GM21423 (cell line): ENCODE measurements around the gene CCDC170.
"Not testable (repeated sequence)": the region's sequence is repeated elsewhere in the genome, so short reads cannot be mapped to it uniquely, and the experiment has no call there.

Experiments used
- ATAC-seq: cut with Tn5 transposase; IDR thresholded peaks from one replicate; pipeline ENCODE4 v1.9.1; 2021; ENCODE audit warnings: mild to moderate bottlenecking, moderate library complexity; ENCODE audit not compliant: unreplicated experiment

Gene CCDC170

DNA sequence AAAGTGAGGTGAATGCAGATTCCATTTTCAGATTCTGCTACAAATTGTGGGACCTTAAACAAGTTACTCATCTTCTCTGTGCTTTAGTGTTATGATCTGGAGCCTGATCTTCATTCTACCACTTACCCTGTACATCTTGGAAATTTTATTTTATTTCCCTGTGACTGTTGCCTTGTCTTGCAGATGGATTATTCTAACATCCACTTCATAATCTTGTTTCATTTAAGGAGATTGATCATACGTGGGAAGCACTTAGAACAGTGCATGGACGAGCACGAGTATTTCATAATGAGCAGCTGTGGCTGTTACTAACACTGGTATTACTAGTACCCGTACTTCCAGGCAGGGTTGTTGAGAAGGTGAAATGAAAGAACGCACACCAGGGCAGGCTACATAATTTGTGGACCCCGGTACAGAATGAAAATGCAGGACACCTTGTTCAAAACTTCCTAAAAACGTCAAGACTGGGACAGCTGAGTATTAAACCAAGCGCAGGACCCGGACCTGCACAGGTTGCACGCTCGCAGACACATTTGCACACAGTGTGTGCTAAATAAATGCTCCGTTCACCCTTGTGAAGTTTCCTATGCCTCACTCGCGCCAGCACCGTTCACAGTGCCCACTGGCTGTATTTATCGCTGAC, 535 bp upstream of the CCDC170 start:
- ATAC-seq: no peak

DNA sequence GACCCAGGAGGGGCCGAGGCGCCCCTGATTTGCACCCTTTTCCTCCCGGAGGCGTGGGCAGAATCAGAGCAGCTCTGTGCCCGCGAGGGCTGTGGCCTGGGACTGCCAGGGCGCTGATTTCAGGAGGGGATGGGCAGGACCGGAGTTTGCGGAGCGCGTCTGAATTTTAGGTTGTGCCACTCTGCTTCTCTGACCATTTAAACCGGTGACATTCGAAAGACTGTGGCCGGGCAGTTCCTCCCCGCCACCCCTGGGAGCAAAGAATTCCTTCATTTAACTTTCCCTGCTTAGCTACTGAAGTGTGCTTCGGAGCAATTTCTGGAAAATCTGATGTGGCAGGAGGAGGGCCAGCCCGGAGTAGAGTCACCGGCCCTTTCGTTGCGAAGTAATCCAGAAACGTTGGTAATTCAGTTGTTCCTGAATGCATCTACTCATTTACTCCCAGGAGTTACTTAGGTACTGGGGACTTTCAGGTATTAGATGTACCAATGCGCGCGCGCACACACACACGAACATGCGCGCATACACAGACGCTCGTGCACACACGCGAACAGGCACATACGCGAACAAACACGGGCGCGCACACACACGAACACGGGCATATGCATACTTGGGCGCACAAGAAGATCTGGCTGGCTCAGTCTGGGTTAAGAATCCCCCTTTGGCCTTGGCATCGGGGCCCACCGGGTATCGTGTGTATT, 568 bp downstream of the CCDC170 start:
- ATAC-seq: no peak

DNA sequence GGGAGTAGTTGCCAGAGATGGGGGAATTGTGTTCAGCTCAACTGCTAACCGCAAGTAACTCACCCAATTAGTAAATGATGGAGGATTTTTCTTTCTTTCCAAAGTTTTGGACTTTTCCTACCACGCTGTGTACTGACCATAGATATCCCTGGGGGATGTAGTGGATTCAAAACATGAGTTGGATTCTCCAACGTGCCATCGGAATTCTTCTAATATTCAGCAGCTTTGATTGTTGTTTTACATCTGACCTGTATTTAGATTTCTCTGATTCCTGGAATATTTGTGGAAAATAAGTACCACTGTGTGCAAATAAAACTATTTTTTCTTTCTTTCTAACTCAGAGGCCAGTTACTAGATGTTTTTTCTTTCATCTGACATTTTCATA, 1.1 kb downstream of the CCDC170 start:
- ATAC-seq: no peak

DNA sequence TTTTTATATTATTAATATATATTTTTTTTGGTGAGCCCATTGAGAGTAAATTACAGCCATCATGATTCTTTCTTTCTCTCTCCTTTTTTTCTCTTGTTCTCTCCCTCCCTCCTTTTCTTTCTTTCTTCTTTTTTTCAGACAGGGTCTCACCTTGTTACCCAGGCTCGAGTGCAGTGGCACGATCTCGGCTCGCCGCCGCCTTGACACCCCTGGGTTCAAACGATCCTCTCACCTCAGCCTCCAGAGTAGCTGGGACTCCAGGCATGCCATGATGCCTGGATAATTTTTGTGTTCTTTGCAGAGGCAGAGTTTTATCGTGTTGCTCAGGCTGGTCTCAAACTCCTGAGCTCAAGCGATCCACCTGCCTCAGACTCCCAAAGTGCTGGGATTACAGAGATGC, 1.6 kb downstream of the CCDC170 start:
- ATAC-seq: no peak

DNA sequence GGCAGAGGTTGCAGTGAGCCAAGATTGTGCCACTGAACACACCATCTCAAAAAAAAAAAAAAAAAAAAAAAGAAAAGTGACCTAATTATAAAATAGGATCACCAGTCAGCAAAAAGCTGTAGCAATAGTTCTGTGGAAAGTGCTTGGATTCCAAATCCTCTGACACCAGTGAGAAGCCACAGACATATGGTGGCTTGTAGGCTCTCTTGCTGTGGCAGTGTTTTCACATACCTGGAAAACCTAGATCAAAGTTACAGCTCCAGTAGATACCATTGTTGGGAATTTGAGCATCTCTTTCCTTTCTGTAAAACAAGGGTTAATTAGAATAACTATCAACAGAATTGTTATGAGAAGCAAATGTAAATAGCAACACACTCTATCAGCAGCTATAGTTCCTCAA, 4.1 kb downstream of the CCDC170 start:
- peak; percentile 20 for ATAC-seq

DNA sequence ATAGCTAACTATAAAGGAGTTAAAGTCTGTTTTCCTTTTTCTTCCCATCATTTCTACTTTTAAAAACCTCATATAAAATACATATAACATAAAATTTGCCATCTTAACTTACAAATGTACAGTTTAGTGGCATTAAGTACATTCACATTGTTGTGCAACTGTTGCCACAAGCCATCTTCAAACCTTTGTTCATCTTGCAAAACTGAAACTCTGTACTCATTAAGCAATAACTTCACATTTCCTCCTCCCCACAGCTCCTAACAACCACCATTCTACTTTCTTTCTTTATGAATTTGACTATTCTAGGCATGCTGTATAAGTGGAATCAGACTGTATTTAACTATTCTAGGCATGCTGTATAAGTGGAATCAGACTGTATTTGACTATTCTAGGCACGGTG, 4.5 kb downstream of the CCDC170 start:
- ATAC-seq: peak; percentile 75

DNA sequence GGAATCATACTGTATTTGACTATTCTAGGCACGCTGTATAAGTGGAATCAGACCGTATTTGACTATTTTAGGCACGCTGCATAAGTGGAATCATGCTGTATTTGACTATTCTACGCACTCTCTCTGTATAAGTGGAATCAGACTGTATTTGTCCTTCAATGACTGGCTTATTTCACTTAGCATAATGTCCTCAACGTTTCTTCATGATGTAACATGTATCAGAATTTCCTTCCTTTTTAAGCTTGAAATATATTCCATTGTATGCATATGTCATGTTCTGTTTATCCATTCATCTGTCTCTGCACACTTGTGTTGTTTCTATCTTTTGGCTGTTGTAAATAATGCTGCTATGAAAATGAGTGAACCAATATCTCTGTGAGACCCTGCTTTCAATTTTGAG, 5.7 kb downstream of the CCDC170 start:
- ATAC-seq: no peak

DNA sequence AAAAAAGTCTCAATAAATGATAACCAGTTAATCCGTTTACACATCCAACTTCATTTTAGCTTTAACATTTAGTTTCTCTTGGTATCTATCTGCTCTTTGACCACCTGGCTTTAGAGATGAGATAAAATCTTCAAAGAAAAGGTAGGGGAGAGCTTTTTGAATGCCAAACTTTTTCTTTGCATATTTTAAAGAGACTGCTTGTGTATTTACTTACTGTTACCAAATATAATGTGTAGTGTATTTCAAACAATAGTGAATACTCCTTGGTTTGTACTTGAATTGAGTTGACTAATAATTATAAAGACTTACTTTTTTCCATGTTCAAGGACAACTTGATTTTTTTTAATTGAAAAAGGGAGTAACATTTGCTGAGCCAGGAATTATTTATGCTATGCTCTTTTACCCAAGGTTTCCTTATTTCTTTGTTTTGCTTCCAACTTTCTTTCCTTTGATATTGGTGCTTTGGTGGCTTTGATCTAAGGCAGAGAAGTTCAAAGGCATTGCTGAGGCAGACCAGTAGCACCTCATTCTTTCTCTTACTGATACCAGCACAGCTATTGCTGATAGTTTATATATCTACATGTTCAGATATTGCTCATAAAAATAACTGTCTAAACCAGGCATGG, 7.8 kb downstream of the CCDC170 start:
- ATAC-seq: no peak

DNA sequence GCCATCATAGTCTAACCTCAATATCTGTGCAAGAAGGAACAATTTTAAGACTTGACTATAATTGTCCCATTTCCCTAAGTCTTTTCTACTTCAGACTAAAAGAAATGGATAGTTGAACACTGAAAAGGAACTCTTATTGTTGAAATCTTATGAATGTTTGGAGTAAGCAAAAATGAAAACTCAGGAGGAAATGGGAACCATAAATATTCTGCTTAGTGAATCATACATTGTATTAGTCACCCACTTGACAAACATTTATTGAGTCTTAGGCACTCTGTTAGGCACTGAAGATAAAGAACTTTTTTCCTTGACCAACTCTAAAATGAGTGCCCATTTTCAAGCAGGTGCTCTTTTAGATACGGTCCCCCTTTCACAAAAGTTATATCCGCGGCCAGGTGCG, 8.7 kb downstream of the CCDC170 start:
- ATAC-seq: no peak

DNA sequence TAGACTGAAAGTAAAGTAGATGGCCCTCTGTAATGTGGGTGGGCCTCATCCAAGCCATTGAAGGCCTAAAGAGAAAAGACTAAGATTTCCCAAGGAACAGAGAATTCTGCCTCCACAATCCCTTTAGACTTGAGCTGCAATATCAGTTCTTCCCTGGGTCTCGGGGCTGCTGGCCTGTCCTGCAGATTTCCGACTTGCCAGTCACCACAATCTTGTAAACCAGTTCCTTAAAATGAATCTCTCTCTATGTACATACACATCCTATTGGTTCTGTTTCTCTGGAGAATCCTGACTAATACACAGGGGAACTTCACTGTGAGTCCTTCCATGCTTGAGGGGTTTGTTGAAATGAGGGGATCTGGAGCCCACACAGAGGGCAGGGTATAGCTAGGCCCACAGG, 12.9 kb downstream of the CCDC170 start:
- ATAC-seq: no peak

DNA sequence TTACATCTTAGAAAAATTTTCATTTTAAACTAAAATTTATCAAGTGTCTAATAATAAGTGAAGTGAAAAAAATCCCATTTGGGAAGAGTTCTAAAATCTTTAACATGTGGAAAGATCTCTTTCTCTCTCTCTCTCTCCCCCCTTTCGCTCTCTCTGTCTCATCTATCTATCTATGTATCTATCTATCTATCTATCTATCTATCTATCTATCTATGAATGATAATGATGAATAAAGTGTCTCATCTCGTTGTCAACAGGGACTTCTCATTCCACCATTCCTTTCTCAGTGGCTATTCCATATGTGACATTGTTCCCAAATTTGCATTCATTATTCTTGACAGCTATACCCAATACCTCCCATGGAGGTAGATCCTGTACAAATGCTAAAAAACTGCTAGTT, 15.2 kb downstream of the CCDC170 start:
- ATAC-seq: no peak

DNA sequence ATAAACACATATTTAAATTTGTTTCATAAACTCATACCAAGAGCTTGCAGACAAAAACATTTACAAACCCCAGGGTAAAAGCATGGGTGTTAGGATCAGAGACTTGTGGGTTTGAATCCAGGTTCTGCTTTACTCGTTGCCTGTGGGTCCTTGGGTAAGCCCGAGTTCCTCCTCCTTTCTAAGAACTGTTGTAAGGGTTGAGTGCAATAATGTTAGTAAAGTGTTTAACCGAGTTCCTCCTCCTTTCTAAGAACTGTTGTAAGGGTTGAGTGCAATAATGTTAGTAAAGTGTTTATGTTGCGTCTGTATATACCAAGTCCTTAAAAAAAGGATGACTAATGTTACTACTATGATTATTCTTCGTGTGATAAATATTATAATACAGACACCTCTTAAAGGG, 18.7 kb downstream of the CCDC170 start:
- ATAC-seq: no peak

DNA sequence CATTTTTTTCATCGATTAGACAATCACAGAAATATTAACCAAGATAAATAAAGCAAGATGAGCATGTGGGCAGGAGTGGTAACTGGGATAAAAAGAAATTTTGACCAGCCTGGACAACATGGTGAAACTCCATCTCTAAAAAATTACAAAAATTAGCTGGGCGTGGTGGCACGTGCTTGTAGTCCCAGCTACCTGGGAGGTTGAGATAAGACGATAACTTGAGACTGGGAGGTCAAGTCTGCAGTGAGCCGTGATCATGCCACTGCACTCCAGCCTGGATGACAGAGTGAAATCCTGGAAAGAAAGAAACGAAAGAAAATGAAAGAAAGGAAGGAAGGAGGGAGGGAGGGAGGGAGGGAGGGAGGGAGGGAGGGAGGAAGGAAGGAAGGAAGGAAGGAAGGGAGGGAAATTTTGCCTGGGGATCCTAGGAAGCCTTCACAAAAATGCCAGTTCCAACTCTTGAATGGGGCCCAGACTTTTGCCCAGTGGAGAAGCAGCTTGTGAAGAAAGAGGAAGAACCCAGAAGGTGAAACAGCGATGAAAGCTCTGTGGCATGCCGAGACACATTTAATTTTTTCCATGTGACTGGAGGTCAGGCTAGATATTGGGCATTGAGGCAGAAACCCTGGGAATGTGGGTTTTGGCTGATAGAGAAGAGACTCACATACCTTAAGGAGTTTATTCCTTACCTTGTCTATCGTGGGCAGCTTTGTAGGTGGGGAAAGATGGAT, 20.3 kb downstream of the CCDC170 start:
- ATAC-seq: no peak

DNA sequence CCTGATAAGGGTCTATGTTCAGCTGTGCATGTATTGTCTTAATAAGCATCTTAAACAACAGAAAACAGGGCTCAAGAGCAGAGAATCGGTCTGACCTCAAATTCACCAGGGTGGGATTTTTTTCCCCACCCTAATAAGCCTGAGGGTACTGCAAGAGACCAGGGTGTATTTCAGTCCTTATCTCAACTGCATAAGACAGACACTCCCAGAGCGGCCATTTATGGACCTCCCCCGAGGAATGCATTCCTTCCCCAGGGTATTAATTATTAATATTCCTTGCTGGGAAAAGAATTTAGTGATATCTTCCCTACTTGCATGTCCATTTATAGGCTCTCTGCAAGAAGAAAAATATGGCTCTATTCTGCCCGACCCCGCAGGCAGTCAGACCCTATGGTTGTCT, 25.2 kb downstream of the CCDC170 start:
- not testable (repeated sequence) for ATAC-seq

DNA sequence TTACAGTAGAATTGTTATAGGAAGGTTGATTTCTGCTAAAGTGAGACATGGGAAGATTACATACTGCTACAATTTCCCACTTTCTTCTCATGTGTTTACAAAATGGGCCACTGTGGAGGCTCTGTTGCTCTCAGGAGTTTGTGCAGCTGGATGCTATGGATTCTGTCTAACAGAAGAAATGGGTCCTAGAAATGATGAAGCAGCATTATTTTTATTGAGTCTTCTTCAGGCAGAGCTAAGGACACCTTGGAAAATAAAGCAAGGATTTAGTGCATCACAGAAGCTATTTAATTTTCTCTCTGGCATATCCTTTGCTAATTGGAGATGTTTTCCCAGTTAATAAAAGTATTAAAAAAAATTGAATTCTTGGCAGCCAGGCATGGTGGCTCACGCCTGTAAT, 29.2 kb downstream of the CCDC170 start:
- no peak for ATAC-seq

DNA sequence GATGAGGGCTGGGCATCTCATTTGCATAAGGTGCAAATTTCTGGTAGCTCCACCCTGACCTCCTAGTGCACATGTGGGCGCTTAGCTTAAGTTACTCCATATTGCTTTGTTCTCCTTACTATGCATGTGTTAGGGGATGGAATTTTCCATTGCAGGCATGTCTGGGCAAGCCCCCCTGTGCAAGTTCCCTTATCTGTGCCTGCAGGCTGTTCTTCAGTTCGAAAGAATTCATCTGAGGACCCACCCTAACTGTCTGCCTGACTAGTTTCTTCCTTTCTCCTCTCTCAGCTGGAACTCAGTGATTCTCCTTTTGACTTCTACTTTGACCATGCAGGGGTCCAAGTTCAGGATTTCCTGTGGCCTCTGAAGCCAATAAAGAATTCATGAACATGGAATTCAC, 30.2 kb downstream of the CCDC170 start:
- no peak for ATAC-seq

DNA sequence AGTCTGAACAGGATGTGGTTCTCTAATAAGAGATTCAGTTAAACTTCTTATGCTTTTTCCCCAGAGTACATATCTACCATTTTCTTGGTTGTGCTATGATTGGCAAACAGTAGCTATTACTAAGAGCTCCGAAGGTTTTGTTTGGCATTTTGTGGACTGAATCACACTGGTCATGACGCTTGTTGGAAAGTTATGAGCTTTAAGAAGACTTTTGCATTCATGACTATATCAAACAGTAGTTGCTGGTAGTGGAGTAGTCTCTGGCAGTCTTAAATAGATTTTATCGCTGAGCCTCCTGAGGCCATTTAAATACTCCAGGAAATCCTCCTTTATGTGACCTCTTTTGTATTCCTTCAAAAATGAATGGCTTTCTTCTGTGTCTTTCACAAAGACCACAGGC, 40.8 kb downstream of the CCDC170 start:
- ATAC-seq: no peak

DNA sequence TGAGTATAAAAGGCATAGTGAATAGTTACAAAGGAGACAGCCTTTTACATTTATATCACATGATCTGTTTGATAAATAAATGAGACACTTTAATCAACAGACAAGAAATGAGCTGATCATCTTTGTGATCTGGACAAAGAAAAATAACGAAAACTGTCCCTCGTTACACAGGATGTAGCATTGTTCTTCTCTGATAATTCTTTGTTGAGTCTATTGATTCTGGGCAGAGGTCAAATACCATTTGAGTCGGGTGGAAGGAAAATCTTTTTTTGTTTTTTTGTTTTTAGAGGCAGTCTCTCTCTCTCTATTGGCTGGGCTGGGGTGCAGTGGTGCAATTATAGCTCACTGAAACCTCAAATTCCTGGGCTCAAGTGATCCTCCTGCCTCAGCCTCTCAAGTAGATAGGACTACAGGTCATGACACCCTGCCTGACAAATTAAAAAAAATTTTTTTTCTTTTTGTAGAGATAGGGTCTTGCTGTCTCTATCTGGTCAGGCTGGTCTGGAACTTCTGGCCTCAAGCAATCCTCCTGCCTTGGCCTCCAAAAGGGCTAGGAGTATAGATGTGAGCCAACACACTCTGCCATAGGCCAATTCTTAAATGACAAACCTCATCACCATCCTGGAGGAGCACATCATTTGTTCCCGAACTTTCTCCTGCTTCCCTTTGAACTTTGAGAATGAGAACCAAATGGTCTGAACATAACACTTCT, 41.8 kb downstream of the CCDC170 start:
- ATAC-seq: no peak

DNA sequence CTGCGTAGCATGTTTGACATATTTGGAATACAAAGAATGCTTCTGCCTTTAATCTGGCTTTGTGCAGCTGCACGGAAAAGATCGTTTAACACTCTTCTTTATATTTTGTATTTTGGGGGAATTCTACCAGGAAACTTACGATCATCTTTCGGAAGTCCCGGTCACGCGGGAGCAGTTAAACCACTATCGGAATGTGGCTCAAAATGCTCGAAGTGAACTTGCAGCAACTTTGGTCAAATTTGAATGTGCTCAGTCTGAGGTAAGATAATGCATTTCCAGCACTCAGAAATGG, 42.3 kb downstream of the CCDC170 start:
- no peak for ATAC-seq

DNA sequence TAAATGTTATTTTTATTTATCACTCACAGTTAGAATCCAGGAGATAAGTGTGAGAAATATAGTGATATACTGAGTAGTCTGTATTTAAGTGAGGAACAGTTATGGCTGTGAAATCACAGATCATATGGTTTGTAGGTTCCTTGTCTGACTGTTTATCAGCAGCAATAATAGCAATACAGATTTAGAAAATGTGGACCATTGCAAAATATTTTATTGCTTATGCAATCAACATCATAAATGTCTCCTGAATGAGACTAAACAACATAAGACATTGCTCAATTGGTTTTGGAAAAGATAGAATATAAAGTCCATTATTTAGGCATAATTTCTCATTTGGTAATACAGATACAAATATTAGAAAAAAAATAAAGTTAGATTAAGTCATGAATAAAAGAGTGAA, 43.7 kb downstream of the CCDC170 start:
- ATAC-seq: no peak

DNA sequence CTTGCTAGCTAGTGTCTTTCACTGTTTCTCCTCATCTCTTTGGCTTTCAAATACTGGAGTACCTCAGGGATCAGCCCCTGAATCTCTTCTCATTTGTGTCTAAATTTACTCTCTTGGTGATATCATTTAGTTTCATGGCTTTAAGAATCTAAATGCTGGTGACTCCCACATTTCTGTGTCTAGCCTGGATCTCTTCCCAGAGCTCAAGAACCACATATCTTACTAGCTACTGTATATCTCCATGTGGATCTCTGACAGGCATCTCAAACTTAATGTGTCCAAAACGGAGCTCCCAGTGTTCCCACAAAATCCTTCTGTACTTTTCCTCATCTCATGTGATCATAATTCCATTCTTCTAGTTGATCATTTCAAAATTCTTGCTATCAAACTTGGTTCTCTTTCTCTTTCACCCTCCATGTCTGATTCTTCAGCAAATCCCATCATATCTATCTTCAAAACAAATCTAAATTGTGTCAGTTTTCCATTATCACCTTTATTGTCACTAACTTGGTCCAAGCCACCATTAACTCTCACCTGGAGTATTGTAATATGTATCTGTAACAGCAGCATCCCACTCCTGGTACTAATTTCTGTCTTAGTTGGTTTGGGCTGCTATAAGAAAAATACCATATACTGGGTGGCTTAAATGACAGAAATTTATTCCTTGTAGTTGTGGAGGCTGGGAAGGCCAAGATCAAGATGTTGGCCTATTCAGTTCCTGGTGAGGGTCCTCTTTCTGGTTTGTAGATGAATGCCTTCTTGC, 45.9 kb downstream of the CCDC170 start:
- no peak for ATAC-seq
